ENCODE data around the gene CTNNA1. TPM values are rescaled to one million over a fixed set of nuclear protein-coding genes. Genes with fewer than 3 reads are reported as not detected.

The CTNNA1 gene
- total RNA-seq, 3 donors from 2014 or later (not counting 1 experiment from before 2014, with no cell fraction given): 34.4 to 53.0 (median 49.8) TPM

DNA sequence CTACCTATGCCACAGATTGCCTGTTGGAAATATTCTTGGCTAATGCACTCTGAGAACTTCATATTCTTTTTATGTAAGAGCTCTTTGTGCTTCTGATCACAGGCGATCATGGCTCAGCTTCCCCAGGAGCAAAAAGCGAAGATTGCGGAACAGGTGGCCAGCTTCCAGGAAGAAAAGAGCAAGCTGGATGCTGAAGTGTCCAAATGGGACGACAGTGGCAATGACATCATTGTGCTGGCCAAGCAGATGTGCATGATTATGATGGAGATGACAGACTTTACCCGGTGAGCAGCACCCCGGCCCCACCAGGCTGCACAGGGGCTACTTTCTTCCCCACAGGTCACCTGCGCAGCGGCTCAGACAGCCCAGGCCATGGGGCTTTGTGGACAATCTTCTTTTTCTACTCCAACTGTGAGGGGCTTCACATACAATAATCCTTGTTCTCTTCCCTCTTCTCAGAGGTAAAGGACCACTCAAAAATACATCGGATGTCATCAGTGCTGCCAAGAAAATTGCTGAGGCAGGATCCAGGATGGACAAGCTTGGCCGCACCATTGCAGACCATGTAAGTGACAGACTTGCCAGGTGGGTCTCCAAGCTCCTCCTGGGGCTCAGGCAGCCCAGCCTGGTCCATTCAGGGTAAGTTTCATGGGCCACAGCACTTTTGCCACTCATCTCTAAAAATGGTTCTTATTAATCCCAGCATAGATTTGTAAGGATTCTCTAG, 177.3 kb downstream of the CTNNA1 start:
- no peaks in the 10 kb centered on the region for H3K27me3 ChIP-seq (ENCODE audit: control insufficient read depth, insufficient read depth, low read length)
- intact Hi-C loops (cut with micrococcal nuclease): no loop called here
- Mint-ChIP-seq H3K4me1 (peaks cover 0 to 6% of the 10 kb centered on the region in 2 donors), H3K27ac (no peak overlapping the region), H3K36me3 (peaks cover 6% of the 10 kb centered on the region), H3K4me3 (no peak overlapping the region), H3K9me3 (no peaks in the 10 kb centered on the region), H3K27me3 (ENCODE audit: low read depth in 2 of 2) (no peaks in the 10 kb centered on the region)
- no peak for TF ChIP-seq CTCF (IDR thresholded peaks at IDR 0.05)
- no peak overlapping the region for H3K4me3 ChIP-seq (ENCODE audit: low read length)
- ATAC-seq: no peak
- H3K4me1 ChIP-seq (ENCODE audit: control insufficient read depth, insufficient read depth, low read length): no peaks in the 10 kb centered on the region
- peaks cover 6% of the 10 kb centered on the region for H3K36me3 ChIP-seq (ENCODE audit: control insufficient read depth, insufficient read depth, low read length)
- WGBS (ENCODE audit: insufficient coverage): 95% methylated on average over 10 of the region's 10 CpGs
- no peaks in the 10 kb centered on the region for H3K9me3 ChIP-seq (ENCODE audit: control insufficient read depth, insufficient read depth, low read length)
- H3K27ac ChIP-seq (ENCODE audit: low read length): no peak overlapping the region
- no peak for DNase-seq

- intact Hi-C loops (cut with micrococcal nuclease): no loop called here
These were observed 179.1 kb downstream of the CTNNA1 start for GRCh38 chr5:138932171-138932810.

GRCh38 chr5:138933522-138934290, 180.5 kb downstream of the CTNNA1 start:
- Histone ChIP-seq H3K27ac (ENCODE audit: low read length) (no peak overlapping the region), H3K27me3 (ENCODE audit: control insufficient read depth, insufficient read depth, low read length) (no peaks in the 10 kb centered on the region), H3K9me3 (ENCODE audit: control insufficient read depth, insufficient read depth, low read length) (no peaks in the 10 kb centered on the region), H3K36me3 (ENCODE audit: control insufficient read depth, insufficient read depth, low read length) (peaks cover 4% of the 10 kb centered on the region), H3K4me3 (ENCODE audit: low read length) (no peak overlapping the region), H3K4me1 (ENCODE audit: control insufficient read depth, insufficient read depth, low read length) (no peaks in the 10 kb centered on the region)
- Mint-ChIP-seq H3K27ac (no peak overlapping the region), H3K27me3 (ENCODE audit: low read depth in 2 of 2) (no peaks in the 10 kb centered on the region), H3K36me3 (peaks cover 6% of the 10 kb centered on the region), H3K4me3 (no peak overlapping the region), H3K9me3 (no peaks in the 10 kb centered on the region), H3K4me1 (peaks cover 7 to 8% of the 10 kb centered on the region in 2 donors)
- no peak for TF ChIP-seq CTCF (IDR thresholded peaks at IDR 0.05)
- 95% methylated on average over 16 of the region's 18 CpGs for whole genome bisulfite sequencing (ENCODE audit: insufficient coverage)
- no peak for DNase-seq
- intact Hi-C loops (cut with micrococcal nuclease): no loop called here
- ATAC-seq: no peak

More at GRCh38 chr5:138932171-138932810, 179.1 kb downstream of the CTNNA1 start:
- Histone ChIP-seq H3K27me3 (ENCODE audit: control insufficient read depth, insufficient read depth, low read length) (no peaks in the 10 kb centered on the region), H3K9me3 (ENCODE audit: control insufficient read depth, insufficient read depth, low read length) (no peaks in the 10 kb centered on the region), H3K27ac (ENCODE audit: low read length) (no peak overlapping the region), H3K4me1 (ENCODE audit: control insufficient read depth, insufficient read depth, low read length) (no peaks in the 10 kb centered on the region), H3K36me3 (ENCODE audit: control insufficient read depth, insufficient read depth, low read length) (peaks cover 4% of the 10 kb centered on the region), H3K4me3 (ENCODE audit: low read length) (no peak overlapping the region)
- H3K4me3 Mint-ChIP-seq: no peak overlapping the region
- no peak for ATAC-seq
- TF ChIP-seq CTCF (IDR thresholded peaks at IDR 0.05): no peak
- no peaks in the 10 kb centered on the region for H3K4me1 Mint-ChIP-seq
- H3K27me3 Mint-ChIP-seq (ENCODE audit: low read depth in 2 of 2): no peaks in the 10 kb centered on the region
- 97% methylated on average over 20 of the region's 20 CpGs for WGBS (ENCODE audit: insufficient coverage)
- no peak overlapping the region for H3K27ac Mint-ChIP-seq
- DNase-seq: no peak
- H3K36me3 Mint-ChIP-seq: peaks cover 6% of the 10 kb centered on the region
- no peaks in the 10 kb centered on the region for H3K9me3 Mint-ChIP-seq

Data from natural killer cell (primary cell).